Measurements from ENCODE around the gene GRIN3B.

DNA sequence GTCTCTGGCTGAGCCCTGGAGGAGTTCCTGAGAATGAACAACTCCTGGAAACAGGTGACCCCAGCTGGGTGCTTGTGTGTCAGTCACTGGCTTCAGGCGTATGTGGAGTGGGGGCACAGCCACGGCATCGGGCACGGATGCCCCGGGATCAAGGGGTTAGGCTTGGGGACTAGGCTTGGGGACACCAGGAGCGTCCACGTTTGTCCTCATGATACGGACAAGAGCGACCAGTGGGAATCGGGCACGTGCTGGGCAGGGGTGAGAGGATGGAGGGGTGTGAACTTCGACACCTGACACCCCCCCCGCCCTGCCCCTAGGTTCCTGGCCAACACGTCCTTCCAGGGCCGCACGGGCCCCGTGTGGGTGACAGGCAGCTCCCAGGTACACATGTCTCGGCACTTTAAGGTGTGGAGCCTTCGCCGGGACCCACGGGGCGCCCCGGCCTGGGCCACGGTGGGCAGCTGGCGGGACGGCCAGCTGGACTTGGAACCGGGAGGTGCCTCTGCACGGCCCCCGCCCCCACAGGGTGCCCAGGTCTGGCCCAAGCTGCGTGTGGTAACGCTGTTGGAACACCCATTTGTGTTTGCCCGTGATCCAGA lies 4.1 kb downstream of the GRIN3B start:
- TF ChIP-seq, protein P1, sequence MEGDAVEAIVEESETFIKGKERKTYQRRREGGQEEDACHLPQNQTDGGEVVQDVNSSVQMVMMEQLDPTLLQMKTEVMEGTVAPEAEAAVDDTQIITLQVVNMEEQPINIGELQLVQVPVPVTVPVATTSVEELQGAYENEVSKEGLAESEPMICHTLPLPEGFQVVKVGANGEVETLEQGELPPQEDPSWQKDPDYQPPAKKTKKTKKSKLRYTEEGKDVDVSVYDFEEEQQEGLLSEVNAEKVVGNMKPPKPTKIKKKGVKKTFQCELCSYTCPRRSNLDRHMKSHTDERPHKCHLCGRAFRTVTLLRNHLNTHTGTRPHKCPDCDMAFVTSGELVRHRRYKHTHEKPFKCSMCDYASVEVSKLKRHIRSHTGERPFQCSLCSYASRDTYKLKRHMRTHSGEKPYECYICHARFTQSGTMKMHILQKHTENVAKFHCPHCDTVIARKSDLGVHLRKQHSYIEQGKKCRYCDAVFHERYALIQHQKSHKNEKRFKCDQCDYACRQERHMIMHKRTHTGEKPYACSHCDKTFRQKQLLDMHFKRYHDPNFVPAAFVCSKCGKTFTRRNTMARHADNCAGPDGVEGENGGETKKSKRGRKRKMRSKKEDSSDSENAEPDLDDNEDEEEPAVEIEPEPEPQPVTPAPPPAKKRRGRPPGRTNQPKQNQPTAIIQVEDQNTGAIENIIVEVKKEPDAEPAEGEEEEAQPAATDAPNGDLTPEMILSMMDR (IDR thresholded peaks at IDR 0.05) = no peak
- TF ChIP-seq POLR2A (IDR thresholded peaks at IDR 0.05) = no peak
